HG03378 (cell line): Measurements from ENCODE around the gene KMT2B.

ENCODE experiments used
- ATAC-seq: cut with Tn5 transposase; IDR thresholded peaks from one replicate; pipeline ENCODE4 v1.9.1; 2021; ENCODE audit warnings: mild to moderate bottlenecking, moderate library complexity; ENCODE audit not compliant: unreplicated experiment

Gene KMT2B

GRCh38 chr19:35741203-35741515, 23.4 kb downstream of the KMT2B start:
- ATAC-seq = no peak

GRCh38 chr19:35742121-35742724, 24.4 kb downstream of the KMT2B start, which contains the start of gene IGFLR1:
IGFLR1 (minus strand) TSS chr19:35742452; CDS start chr19:35741180, 1,272 bp downstream.
- ATAC-seq = no peak

- no peak for ATAC-seq
Measured at GRCh38 chr19:35743640-35744429, 26.0 kb downstream of the KMT2B start.

GRCh38 chr19:35744430-35745327, 26.9 kb downstream of the KMT2B start:
- no peak for ATAC-seq

- ATAC-seq = peak; percentile 39
Measured at GRCh38 chr19:35745328-35746086, 27.7 kb downstream of the KMT2B start, which contains the start of the genes PSENEN and U2AF1L4. PSENEN (plus strand) TSS chr19:35745651; CDS start chr19:35745931, 280 bp downstream. U2AF1L4 (minus strand) TSS chr19:35745418; CDS start chr19:35745391, 27 bp downstream.

GRCh38 chr19:35746087-35746462, 28.3 kb downstream of the KMT2B start:
- no peak for ATAC-seq

- ATAC-seq = no peak
Measured at GRCh38 chr19:35746531-35746930, 28.7 kb downstream of the KMT2B start.

GRCh38 chr19:35748106-35749020, 30.6 kb downstream of the KMT2B start, which contains the start of gene LIN37:
LIN37 (plus strand) TSS chr19:35748576; CDS start chr19:35748725, 149 bp downstream.
- peak; percentile 72 for ATAC-seq

GRCh38 chr19:35750167-35750566, 32.4 kb downstream of the KMT2B start:
- ATAC-seq = no peak

- no peak for ATAC-seq
Measured at GRCh38 chr19:35751839-35752745, 34.3 kb downstream of the KMT2B start.

GRCh38 chr19:35752746-35753350, 35.0 kb downstream of the KMT2B start:
- no peak for ATAC-seq

GRCh38 chr19:35753634-35754369, 36.0 kb downstream of the KMT2B start:
- ATAC-seq = no peak

- no peak for ATAC-seq
Measured at GRCh38 chr19:35754370-35755130, 36.7 kb downstream of the KMT2B start.

GRCh38 chr19:35755131-35755549, 37.3 kb downstream of the KMT2B start:
- no peak for ATAC-seq

- no peak for ATAC-seq
Measured at GRCh38 chr19:35755550-35756376, 38.0 kb downstream of the KMT2B start.
